Kidney epithelial cell (primary cell): Measurements from ENCODE around the gene CIT. TPM values are rescaled to one million over a fixed set of nuclear protein-coding genes. Genes with fewer than 3 reads are reported as not detected.

ENCODE experiments used
- DNase-seq: peaks from one replicate; pipeline ENCODE4 v3.0.0-alpha.2; 2010; ENCODE audit warnings: low read depth
- H3K27me3 ChIP-seq: 2 replicates; pipeline ENCODE4 v1.6.0; 2011; ENCODE audit warnings: low read length; ENCODE audit not compliant: control insufficient read depth, insufficient read depth
- H3K36me3 ChIP-seq: 2 replicates; pipeline ENCODE4 v1.5.1; 2011; ENCODE audit warnings: low read length; ENCODE audit not compliant: control insufficient read depth, insufficient read depth
- H3K4me3 ChIP-seq: 2 replicates; pipeline ENCODE4 v1.5.1; 2011; ENCODE audit warnings: low read depth, mild to moderate bottlenecking, control low read depth, low read length
- CTCF ChIP-seq: IDR thresholded peaks from 2 replicates; pipeline ENCODE4 v1.5.1; 2011; ENCODE audit warnings: mild to moderate bottlenecking, moderate library complexity, low read length, control low read depth, inconsistent platforms; ENCODE audit not compliant: insufficient read depth, poor library complexity, severe bottlenecking
- total RNA-seq: library from RNA; depleted of rRNA; stranded (reverse); fragments of >200 nt; gene quantifications from 2 replicates; pipeline ENCODE4 v1.2.3, GENCODE V29; 2015

CIT gene
- total RNA-seq, 1 donor from 2014 or later: 4.3 TPM

DNA sequence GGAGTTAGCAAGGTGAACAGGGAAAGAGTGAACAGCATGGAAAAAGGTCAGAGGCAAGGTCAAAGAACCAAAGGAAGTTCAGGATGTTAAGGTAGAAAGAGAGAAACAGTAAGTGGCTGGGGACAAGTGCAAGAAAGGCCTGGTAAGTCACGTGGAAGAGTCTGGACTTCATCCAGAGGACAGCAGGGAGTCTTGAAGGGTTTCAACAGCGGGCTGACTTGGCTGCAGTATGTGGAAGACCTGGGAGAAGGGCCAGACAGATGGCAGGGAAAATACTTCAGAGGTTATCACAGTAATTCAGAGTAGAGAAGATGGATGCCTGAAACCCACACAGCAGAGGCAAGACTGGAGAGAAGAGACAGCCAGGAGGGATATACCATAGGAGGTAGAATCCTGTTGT, 34.0 kb downstream of the CIT start:
- Histone ChIP-seq H3K27me3 (no peaks in the 10 kb centered on the region), H3K4me3 (no peak overlapping the region), H3K36me3 (no peaks in the 10 kb centered on the region)
- no peak for TF ChIP-seq CTCF
- DNase-seq: no peak

GRCh38 chr12:119842380-119842779, 34.7 kb downstream of the CIT start:
- Histone ChIP-seq H3K27me3 (no peaks in the 10 kb centered on the region), H3K36me3 (no peaks in the 10 kb centered on the region), H3K4me3 (no peak overlapping the region)
- DNase-seq: no peak
- no peak for TF ChIP-seq CTCF

GRCh38 chr12:119841433-119842210, 35.5 kb downstream of the CIT start:
- no peak for TF ChIP-seq CTCF
- H3K36me3 ChIP-seq: no peaks in the 10 kb centered on the region
- no peak for DNase-seq
- H3K27me3 ChIP-seq: no peaks in the 10 kb centered on the region
- no peak overlapping the region for H3K4me3 ChIP-seq

GRCh38 chr12:119840582-119840981, 36.5 kb downstream of the CIT start:
- H3K4me3 ChIP-seq: no peak overlapping the region
- DNase-seq: no peak
- no peaks in the 10 kb centered on the region for H3K27me3 ChIP-seq
- TF ChIP-seq CTCF: no peak
- no peaks in the 10 kb centered on the region for H3K36me3 ChIP-seq

- H3K4me3 ChIP-seq: no peak overlapping the region
- no peak for DNase-seq
- TF ChIP-seq CTCF: no peak
- H3K27me3 ChIP-seq: no peaks in the 10 kb centered on the region
- no peaks in the 10 kb centered on the region for H3K36me3 ChIP-seq
Measured at GRCh38 chr12:119840168-119840567, 37.0 kb downstream of the CIT start.
